ENCODE data around the gene TFF3. TPM values are rescaled to one million over a fixed set of nuclear protein-coding genes. Genes with fewer than 3 reads are reported as not detected.
"Not testable (repeated sequence)": the region's sequence is repeated elsewhere in the genome, so short reads cannot be mapped to it uniquely, and the experiment has no call there.

The TFF3 gene
- total RNA-seq, 1 experiment from 2014 or later = not detected

DNA sequence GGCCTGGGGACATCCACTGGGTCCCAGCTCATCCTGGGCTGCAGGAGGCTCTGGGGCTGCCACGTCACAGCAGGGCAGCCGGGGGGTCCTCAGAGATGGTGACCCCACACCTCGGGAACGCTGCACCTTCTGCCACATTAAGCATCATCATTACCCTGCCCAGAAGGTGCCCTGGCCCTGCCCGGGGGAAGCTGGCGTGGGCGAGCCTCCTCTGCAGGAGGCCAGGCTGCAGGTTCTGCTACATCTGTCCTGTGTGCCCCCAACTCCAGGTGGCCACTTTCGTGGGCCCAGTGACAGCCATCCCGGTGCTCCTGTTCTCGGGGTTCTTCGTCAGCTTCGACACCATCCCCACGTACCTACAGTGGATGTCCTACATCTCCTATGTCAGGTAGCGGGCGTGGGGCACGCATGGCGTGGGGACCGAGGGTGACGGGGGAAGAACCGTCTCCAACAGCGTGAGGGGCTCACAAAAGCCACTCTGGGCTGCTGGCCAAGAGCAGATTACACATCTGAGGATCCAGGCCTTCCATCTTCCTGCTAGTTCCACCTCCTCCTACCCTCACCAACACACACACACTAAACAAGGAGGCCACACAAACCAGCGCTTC lies 20.8 kb downstream of the TFF3 start:
- no peaks in the 10 kb centered on the region for H3K27me3 ChIP-seq (replicated peaks; ENCODE audit: insufficient read depth, low read depth, low read length, poor library complexity)
- H3K4me3 ChIP-seq (ENCODE audit: low read depth, low read length, poor library complexity, severe bottlenecking) = no peak overlapping the region
- no peak for DNase-seq (ENCODE audit: low spot score)
- BruUV-seq (replicated peaks) = no TSS peak
- H3K9me3 ChIP-seq (ENCODE audit: low read depth, low read length, poor library complexity, severe bottlenecking) = no peaks in the 10 kb centered on the region
- TF ChIP-seq, protein P1, sequence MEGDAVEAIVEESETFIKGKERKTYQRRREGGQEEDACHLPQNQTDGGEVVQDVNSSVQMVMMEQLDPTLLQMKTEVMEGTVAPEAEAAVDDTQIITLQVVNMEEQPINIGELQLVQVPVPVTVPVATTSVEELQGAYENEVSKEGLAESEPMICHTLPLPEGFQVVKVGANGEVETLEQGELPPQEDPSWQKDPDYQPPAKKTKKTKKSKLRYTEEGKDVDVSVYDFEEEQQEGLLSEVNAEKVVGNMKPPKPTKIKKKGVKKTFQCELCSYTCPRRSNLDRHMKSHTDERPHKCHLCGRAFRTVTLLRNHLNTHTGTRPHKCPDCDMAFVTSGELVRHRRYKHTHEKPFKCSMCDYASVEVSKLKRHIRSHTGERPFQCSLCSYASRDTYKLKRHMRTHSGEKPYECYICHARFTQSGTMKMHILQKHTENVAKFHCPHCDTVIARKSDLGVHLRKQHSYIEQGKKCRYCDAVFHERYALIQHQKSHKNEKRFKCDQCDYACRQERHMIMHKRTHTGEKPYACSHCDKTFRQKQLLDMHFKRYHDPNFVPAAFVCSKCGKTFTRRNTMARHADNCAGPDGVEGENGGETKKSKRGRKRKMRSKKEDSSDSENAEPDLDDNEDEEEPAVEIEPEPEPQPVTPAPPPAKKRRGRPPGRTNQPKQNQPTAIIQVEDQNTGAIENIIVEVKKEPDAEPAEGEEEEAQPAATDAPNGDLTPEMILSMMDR (conservative IDR thresholded peaks at IDR 0.05; ENCODE audit: low read depth, low read length) = no peak
- TF ChIP-seq EZH2 (IDR thresholded peaks at IDR 0.05; ENCODE audit: borderline replicate concordance, low read depth, low read length, poor library complexity, severe bottlenecking) = no peak
- H3K27ac ChIP-seq (ENCODE audit: low read depth, low read length, poor library complexity, severe bottlenecking) = no peak overlapping the region
- CTCF ChIA-PET = no interaction called here
- POLR2A ChIA-PET (ENCODE audit: low non-redundant PET) = no interaction called here
- H3K4me1 ChIP-seq (ENCODE audit: insufficient read depth, low read length, poor library complexity, severe bottlenecking) = no peaks in the 10 kb centered on the region
- no peaks in the 10 kb centered on the region for H3K36me3 ChIP-seq (ENCODE audit: insufficient read depth, low read length, poor library complexity, severe bottlenecking)
- intact Hi-C loops (cut with micrococcal nuclease; ENCODE audit: unreplicated experiment) = no loop called here

DNA sequence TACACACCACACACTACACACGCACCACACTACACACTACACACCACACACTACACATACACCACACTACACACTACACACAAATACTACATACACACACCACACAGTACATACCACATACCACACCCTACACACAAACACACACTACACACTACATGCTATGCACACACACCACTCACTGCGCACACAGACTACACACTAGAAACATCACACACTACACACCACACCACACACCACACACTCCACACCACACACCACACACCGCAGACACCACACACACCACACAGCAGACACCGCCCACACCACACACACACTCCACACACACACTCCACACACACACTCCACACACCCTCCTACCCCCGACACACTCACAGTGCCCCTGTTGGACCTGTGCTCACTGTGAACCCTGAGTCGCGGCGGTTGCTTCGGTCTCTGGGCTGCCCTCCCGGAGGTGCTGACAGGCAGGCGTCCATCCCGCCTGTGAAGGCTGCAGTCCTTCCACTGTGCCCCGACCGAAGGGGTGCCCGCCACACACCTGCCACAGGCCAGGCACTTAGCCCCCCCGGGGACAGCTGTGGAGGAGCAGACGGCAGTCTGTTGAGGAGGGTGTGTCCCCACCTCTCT lies 21.4 kb downstream of the TFF3 start:
- Histone ChIP-seq H3K4me3 (ENCODE audit: low read depth, low read length, poor library complexity, severe bottlenecking) (no peak overlapping the region), H3K27ac (ENCODE audit: low read depth, low read length, poor library complexity, severe bottlenecking) (no peak overlapping the region), H3K9me3 (ENCODE audit: low read depth, low read length, poor library complexity, severe bottlenecking) (no peaks in the 10 kb centered on the region), H3K4me1 (ENCODE audit: insufficient read depth, low read length, poor library complexity, severe bottlenecking) (no peaks in the 10 kb centered on the region), H3K36me3 (ENCODE audit: insufficient read depth, low read length, poor library complexity, severe bottlenecking) (no peaks in the 10 kb centered on the region), H3K27me3 (replicated peaks; ENCODE audit: insufficient read depth, low read depth, low read length, poor library complexity) (no peaks in the 10 kb centered on the region)
- ChIA-PET POLR2A (ENCODE audit: low non-redundant PET) (no interaction called here), CTCF (no interaction called here)
- DNase-seq (ENCODE audit: low spot score) = no peak
- no TSS peak for BruUV-seq (replicated peaks)
- intact Hi-C loops (cut with micrococcal nuclease; ENCODE audit: unreplicated experiment) = no loop called here
- TF ChIP-seq, protein P1 (conservative IDR thresholded peaks at IDR 0.05; ENCODE audit: low read depth, low read length) = no peak
- TF ChIP-seq EZH2 (IDR thresholded peaks at IDR 0.05; ENCODE audit: borderline replicate concordance, low read depth, low read length, poor library complexity, severe bottlenecking) = no peak

DNA sequence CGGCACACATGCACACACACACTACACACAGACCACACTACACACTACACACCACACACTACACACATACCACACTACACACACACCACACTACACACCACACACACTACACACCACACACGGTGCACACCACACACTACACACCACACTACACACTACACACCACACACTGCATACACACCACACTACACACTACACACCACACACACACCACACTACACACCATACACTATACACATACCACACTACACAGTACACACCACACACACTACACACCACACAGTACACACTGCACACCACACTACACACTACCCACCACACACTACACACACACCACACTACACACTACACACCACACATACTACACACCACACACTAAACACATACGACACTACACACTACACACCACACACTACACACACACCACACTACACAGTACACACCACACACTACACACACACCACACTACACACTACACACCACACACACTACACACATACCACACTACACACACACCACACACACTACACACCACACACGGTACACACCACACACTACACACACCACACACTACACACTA lies 22.6 kb downstream of the TFF3 start:
- H3K36me3 ChIP-seq (ENCODE audit: insufficient read depth, low read length, poor library complexity, severe bottlenecking); DNase-seq (ENCODE audit: low spot score); POLR2A ChIA-PET (ENCODE audit: low non-redundant PET); intact Hi-C loops (cut with micrococcal nuclease; ENCODE audit: unreplicated experiment); H3K4me3 ChIP-seq (ENCODE audit: low read depth, low read length, poor library complexity, severe bottlenecking); BruUV-seq (replicated peaks); H3K27ac ChIP-seq (ENCODE audit: low read depth, low read length, poor library complexity, severe bottlenecking); H3K4me1 ChIP-seq (ENCODE audit: insufficient read depth, low read length, poor library complexity, severe bottlenecking); H3K9me3 ChIP-seq (ENCODE audit: low read depth, low read length, poor library complexity, severe bottlenecking); H3K27me3 ChIP-seq (replicated peaks; ENCODE audit: insufficient read depth, low read depth, low read length, poor library complexity); CTCF ChIA-PET: not testable (repeated sequence)

Measured in A673 (cell line).